Right cardiac atrium (tissue), 5 donors: Measurements from ENCODE around the gene CLSTN3. TPM values are rescaled to one million over a fixed set of nuclear protein-coding genes. Genes with fewer than 3 reads are reported as not detected.
"Not testable (repeated sequence)": the region's sequence is repeated elsewhere in the genome, so short reads cannot be mapped to it uniquely, and the experiment has no call there.

Experiments used
- ATAC-seq, 2 donors: fragments of 200-7000 bp; cut with Tn5 transposase; one replicate each; pipeline versions ENCODE4 v1.8.0 to v1.9.1; 2020; ENCODE audit warnings: moderate library complexity in 2 of 2, mild to moderate bottlenecking in 1 of 2
- DNase-seq, 3 donors: peaks; one replicate each; pipeline ENCODE4 v3.0.0-alpha.2; 2020
- H3K27ac ChIP-seq: one replicate; pipeline ENCODE4 v1.5.1; 2013; ENCODE audit warnings: mild to moderate bottlenecking, low read length, control low read depth, moderate library complexity
- H3K27me3 ChIP-seq: one replicate; pipeline ENCODE4 v1.6.1; 2013; ENCODE audit not compliant: control insufficient read depth, insufficient read depth
- H3K4me1 ChIP-seq: one replicate; pipeline ENCODE4 v1.6.1; 2013; ENCODE audit warnings: low read length; ENCODE audit not compliant: control insufficient read depth, insufficient read depth
- H3K4me3 ChIP-seq: one replicate; pipeline ENCODE4 v1.5.1; 2013; ENCODE audit warnings: low read length, control low read depth
- H3K9me3 ChIP-seq: one replicate; pipeline ENCODE4 v1.6.1; 2013; ENCODE audit warnings: low read length; ENCODE audit not compliant: control insufficient read depth
- WGBS: extraction: QIAGEN DNeasy Blood & Tissue Kit; methylation state at CpG from one replicate; pipeline ENCODE4 v1.1.7; 2013; 5-methylcytosine and 5-hydroxymethylcytosine counted together
- intact Hi-C, 4 donors: fragments of 100-400 bp; cut with DNase I; formaldehyde crosslinking; loops; one replicate each; pipeline versions ENCODE4 v1.11.0 to v1.14.0; 2022 to 2023
- polyA plus RNA-seq: library from polyadenylated mRNA; stranded (reverse); fragments of 200-250 nt; gene quantifications from one replicate; pipeline ENCODE4 v1.2.3, GENCODE V29; 2013
- total RNA-seq, 4 donors: library from RNA; stranded (reverse); fragmentation: NEBNext Ultra II Directional; extraction: Animal tissue kit (Norgen Biotek cat#: 25700); gene quantifications; one replicate each; pipeline ENCODE4 v1.2.1, GENCODE V29; 2021
- donor health status: healthy with polysubstance abuse.
- donor health status: DM: no; HTN: yes; CAD: no.
- donor health status: DM: no; HTN: no; CAD: no.
- donor health status: DM: no; HTN: yes; CAD: no; lungs with severe emphysema.
- donor health status: DM: yes; HTN: yes; CAD: no.

The CLSTN3 gene
- total and polyA plus RNA-seq, 5 donors, result 7.0 to 13.6 (median 10.8) TPM

- Histone ChIP-seq H3K27me3 (no peaks in the 10 kb centered on the region), H3K27ac (no peak overlapping the region), H3K4me3 (no peak overlapping the region), H3K4me1 (no peaks in the 10 kb centered on the region), H3K9me3 (no peaks in the 10 kb centered on the region)
- peak; percentile 33 to 52 for ATAC-seq
- intact Hi-C loops, result no loop called here
- DNase-seq, result no peak
- WGBS, result 4% methylated on average over 19 of the region's 19 CpGs
These were observed 32.5 kb downstream of the CLSTN3 start for GRCh38 chr12:7162691-7163114.

- Histone ChIP-seq H3K9me3 (peaks cover 3% of the 10 kb centered on the region), H3K4me1 (no peaks in the 10 kb centered on the region), H3K27ac (no peak overlapping the region), H3K4me3 (no peak overlapping the region), H3K27me3 (no peaks in the 10 kb centered on the region)
- no peak for ATAC-seq
- intact Hi-C loops, result no loop called here
- no peak for DNase-seq
These were observed 39.8 kb downstream of the CLSTN3 start for GRCh38 chr12:7169951-7170350.

GRCh38 chr12:7171854-7172253, 41.7 kb downstream of the CLSTN3 start:
- Histone ChIP-seq H3K4me3 (no peak overlapping the region), H3K27me3 (no peaks in the 10 kb centered on the region), H3K27ac (no peak overlapping the region), H3K9me3 (peaks cover 3% of the 10 kb centered on the region), H3K4me1 (no peaks in the 10 kb centered on the region)
- WGBS, result 52% methylated on average over 1 of the region's 1 CpG
- intact Hi-C loops, result no loop called here
- no peak for ATAC-seq
- no peak for DNase-seq

- Histone ChIP-seq H3K4me3 (no peak overlapping the region), H3K27me3 (no peaks in the 10 kb centered on the region), H3K4me1 (no peaks in the 10 kb centered on the region), H3K9me3 (peaks cover 2% of the 10 kb centered on the region), H3K27ac (no peak overlapping the region)
- DNase-seq (no peak), ATAC-seq (no peak)
- intact Hi-C loops, result no loop called here
These were observed 45.3 kb downstream of the CLSTN3 start for GRCh38 chr12:7175493-7175892.

- H3K4me3 ChIP-seq, result no peak overlapping the region
- intact Hi-C loops, result no loop called here
- H3K9me3 ChIP-seq, result peaks cover 2% of the 10 kb centered on the region
- ATAC-seq, result no peak
- DNase-seq, result no peak
- no peaks in the 10 kb centered on the region for H3K27me3 ChIP-seq
- no peak overlapping the region for H3K27ac ChIP-seq
- no peaks in the 10 kb centered on the region for H3K4me1 ChIP-seq
- WGBS, result 61% methylated on average over 2 of the region's 2 CpGs
These were observed 46.4 kb downstream of the CLSTN3 start for GRCh38 chr12:7176595-7176994.

DNA sequence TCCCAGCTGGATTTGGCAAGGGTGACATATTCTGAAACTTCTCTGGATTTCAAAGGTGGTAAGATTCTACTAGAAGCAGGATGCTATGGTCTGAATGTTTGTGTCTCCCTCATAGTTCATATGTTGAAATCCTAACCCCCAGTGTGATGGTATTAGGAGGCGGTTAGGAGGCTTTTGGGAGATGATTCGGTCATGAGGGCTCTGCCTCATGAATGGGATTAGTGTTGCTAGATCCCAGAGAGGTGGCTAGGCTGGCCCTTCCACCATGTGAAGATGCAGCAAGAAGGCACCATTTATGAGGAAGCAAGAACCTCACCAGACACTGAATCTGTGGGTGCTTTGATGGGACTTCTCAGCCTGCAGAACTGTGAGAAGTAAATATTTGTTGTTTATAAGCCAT, 48.3 kb downstream of the CLSTN3 start:
- no peak for DNase-seq
- Histone ChIP-seq H3K4me1 (no peaks in the 10 kb centered on the region), H3K4me3 (no peak overlapping the region), H3K9me3 (no peaks in the 10 kb centered on the region), H3K27me3 (no peaks in the 10 kb centered on the region), H3K27ac (no peak overlapping the region)
- intact Hi-C loops, result no loop called here
- WGBS, result 84% methylated on average over 2 of the region's 2 CpGs
- no peak for ATAC-seq

- Histone ChIP-seq H3K27ac (no peak overlapping the region), H3K27me3 (no peaks in the 10 kb centered on the region), H3K4me3 (no peak overlapping the region), H3K4me1 (no peaks in the 10 kb centered on the region), H3K9me3 (no peaks in the 10 kb centered on the region)
- DNase-seq (no peak), ATAC-seq (no peak)
- 65% methylated on average over 1 of the region's 1 CpG for WGBS
- intact Hi-C loops, result no loop called here
These were observed 50.5 kb downstream of the CLSTN3 start for GRCh38 chr12:7180685-7181084.

- ATAC-seq, H3K4me3 ChIP-seq, H3K27ac ChIP-seq, DNase-seq, H3K27me3 ChIP-seq, H3K9me3 ChIP-seq, intact Hi-C loops, H3K4me1 ChIP-seq: not testable (repeated sequence)
- WGBS, result 44% methylated on average over 2 of the region's 2 CpGs
These were observed 55.9 kb downstream of the CLSTN3 start for GRCh38 chr12:7186058-7186457.

GRCh38 chr12:7188562-7189397, 58.6 kb downstream of the CLSTN3 start:
- peak; percentile 69 to 85 for ATAC-seq

GRCh38 chr12:7189398-7190267, 59.5 kb downstream of the CLSTN3 start, which contains the start of gene PEX5:
Gene PEX5 (plus strand): TSS chr12:7189686. CDS start chr12:7190378, 692 bp downstream.
- Histone ChIP-seq H3K4me3 (peak within 1 kb of the TSS; percentile 90), H3K27ac (peak within 1 kb of the TSS; percentile 95), H3K27me3 (no peaks in the 10 kb centered on the region), H3K4me1 (peaks cover 5% of the 10 kb centered on the region), H3K9me3 (no peaks in the 10 kb centered on the region)
- ATAC-seq (peak; percentile 96 to 98), DNase-seq (peak; percentile 91 to 96 (median 95))
- intact Hi-C loops, result no loop called here
- WGBS, result under 1% methylated on average over 68 of the region's 68 CpGs

More at GRCh38 chr12:7188562-7189397, 58.6 kb downstream of the CLSTN3 start:
- Histone ChIP-seq H3K27ac (peak overlapping the region; percentile 95), H3K4me3 (peak overlapping the region; percentile 90), H3K4me1 (peaks cover 5% of the 10 kb centered on the region), H3K9me3 (no peaks in the 10 kb centered on the region), H3K27me3 (no peaks in the 10 kb centered on the region)
- peak; percentile 66 to 86 (median 82) for DNase-seq
- WGBS, result 2% methylated on average over 21 of the region's 21 CpGs
- intact Hi-C loops, result no loop called here
